ENCODE results near the gene ATP6V0D1. TPM values are rescaled to one million over a fixed set of nuclear protein-coding genes. Genes with fewer than 3 reads are reported as not detected.
A peak's percentile ranks its signal among the peaks of the same experiment; 100 is the strongest.

ATP6V0D1 gene
- total RNA-seq, 6 donors from 2014 or later = 69.1 to 221 (median 147) TPM

DNA sequence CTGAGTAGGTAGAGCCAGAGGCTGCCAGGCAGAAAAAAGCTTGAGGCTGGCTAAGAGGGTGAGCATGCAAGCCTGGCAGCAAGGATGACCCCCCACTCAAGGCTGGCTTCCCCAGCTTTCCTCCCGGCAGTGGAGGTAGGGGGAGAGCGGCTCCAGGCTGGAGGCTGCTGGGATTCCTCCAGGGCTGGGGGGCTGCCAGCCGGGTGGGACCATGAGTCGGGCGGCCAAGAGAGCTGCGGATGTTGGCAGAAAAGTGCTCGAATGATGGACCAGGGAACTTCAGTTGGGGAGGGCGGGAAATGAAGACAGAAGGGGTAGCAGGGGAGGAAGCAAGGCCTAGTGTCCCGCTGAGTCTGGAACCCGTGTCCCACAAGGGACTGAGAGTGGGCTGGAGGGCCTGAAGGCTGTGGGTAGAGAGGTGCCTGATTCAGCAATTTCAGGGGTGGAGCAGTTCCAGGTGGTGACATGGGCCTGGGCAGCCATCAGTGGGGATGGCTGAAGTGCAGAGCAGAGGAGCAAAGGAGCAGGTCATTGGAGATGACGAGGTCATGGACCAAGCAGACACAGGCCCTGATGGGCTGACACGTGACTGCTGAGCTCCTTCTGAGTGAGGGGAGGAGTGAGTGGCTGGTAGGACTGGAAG is 29.8 kb downstream of the ATP6V0D1 start:
- no peak for ATAC-seq (ENCODE audit: low FRiP score in 2 of 2)
- peaks cover 44 to 74% (median 66%) of the 10 kb centered on the region in 4 donors for H3K4me1 ChIP-seq
- TF ChIP-seq, protein P1, sequence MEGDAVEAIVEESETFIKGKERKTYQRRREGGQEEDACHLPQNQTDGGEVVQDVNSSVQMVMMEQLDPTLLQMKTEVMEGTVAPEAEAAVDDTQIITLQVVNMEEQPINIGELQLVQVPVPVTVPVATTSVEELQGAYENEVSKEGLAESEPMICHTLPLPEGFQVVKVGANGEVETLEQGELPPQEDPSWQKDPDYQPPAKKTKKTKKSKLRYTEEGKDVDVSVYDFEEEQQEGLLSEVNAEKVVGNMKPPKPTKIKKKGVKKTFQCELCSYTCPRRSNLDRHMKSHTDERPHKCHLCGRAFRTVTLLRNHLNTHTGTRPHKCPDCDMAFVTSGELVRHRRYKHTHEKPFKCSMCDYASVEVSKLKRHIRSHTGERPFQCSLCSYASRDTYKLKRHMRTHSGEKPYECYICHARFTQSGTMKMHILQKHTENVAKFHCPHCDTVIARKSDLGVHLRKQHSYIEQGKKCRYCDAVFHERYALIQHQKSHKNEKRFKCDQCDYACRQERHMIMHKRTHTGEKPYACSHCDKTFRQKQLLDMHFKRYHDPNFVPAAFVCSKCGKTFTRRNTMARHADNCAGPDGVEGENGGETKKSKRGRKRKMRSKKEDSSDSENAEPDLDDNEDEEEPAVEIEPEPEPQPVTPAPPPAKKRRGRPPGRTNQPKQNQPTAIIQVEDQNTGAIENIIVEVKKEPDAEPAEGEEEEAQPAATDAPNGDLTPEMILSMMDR (IDR thresholded peaks at IDR 0.05) = no peak
- no peaks in the 10 kb centered on the region for H3K9me3 ChIP-seq
- no peaks in the 10 kb centered on the region for H3K27me3 ChIP-seq
- 75 to 76% methylated on average over 12 of the region's 12 CpGs for WGBS, 2 donors
- H3K27ac ChIP-seq = peak overlapping the region in 3 of 4 donors; percentile 4 to 69 (median 7)
- H3K36me3 ChIP-seq = peaks cover 0 to 64% (median 38%) of the 10 kb centered on the region in 4 donors
- DNase-seq = peak in 1 of 2 donors; percentile 75
- no peak overlapping the region for H3K4me3 ChIP-seq

DNA sequence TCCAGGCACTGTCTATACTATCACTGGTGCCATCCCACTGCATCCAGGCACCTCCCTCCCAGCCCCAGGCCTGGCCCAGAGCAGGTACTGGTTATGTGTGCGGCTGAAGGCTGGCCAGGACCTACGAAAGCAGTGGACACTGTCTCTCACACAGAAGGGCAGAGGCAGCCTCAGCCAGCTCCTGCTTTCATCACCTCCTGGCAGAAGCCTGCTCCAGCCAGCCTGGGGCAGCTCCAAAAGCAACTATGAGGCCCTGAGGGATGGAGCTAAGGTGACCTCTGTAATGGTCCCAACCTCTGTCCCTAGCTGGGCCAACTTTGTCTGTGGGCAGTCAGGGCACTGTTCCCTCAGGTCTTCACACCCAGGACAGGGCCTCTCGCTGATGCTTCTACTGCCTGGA is 31.2 kb downstream of the ATP6V0D1 start:
- ATAC-seq (ENCODE audit: low FRiP score in 2 of 2) (no peak), DNase-seq (no peak)
- H3K4me1 ChIP-seq = peaks cover 56 to 83% (median 72%) of the 10 kb centered on the region in 4 donors
- H3K4me3 ChIP-seq = no peak overlapping the region
- H3K27me3 ChIP-seq = no peaks in the 10 kb centered on the region
- H3K27ac ChIP-seq = peak overlapping the region in 2 of 4 donors; percentile 53 to 58
- peaks cover 0 to 65% (median 43%) of the 10 kb centered on the region in 4 donors for H3K36me3 ChIP-seq
- H3K9me3 ChIP-seq = no peaks in the 10 kb centered on the region
- TF ChIP-seq POLR2A (IDR thresholded peaks at IDR 0.05) = no peak
- TF ChIP-seq POLR2AphosphoS5 (IDR thresholded peaks at IDR 0.05) = no peak
- TF ChIP-seq EP300 (IDR thresholded peaks at IDR 0.05) = no peak
- TF ChIP-seq, protein P1 (IDR thresholded peaks at IDR 0.05) = no peak
- 71 to 85% methylated on average over 3 of the region's 3 CpGs for WGBS, 2 donors

- Histone ChIP-seq H3K27me3 (no peaks in the 10 kb centered on the region), H3K9me3 (no peaks in the 10 kb centered on the region), H3K36me3 (peaks cover 0 to 69% (median 45%) of the 10 kb centered on the region in 4 donors), H3K4me3 (no peak overlapping the region), H3K4me1 (peaks cover 56 to 87% (median 72%) of the 10 kb centered on the region in 4 donors), H3K27ac (peak overlapping the region in 2 of 4 donors; percentile 53 to 58)
- TF ChIP-seq POLR2AphosphoS5 (IDR thresholded peaks at IDR 0.05) (peak in 1 of 2 donors; percentile 34), POLR2A (IDR thresholded peaks at IDR 0.05) (no peak)
- ATAC-seq (ENCODE audit: low FRiP score in 2 of 2) (no peak), DNase-seq (peak in 1 of 2 donors; percentile 70)
- WGBS, 2 donors = 50 to 83% methylated on average over 2 of the region's 2 CpGs
Measured at GRCh38 chr16:67449336-67449735, 31.6 kb downstream of the ATP6V0D1 start.

- H3K4me1 ChIP-seq = peaks cover 56 to 88% (median 74%) of the 10 kb centered on the region in 4 donors
- H3K36me3 ChIP-seq = peaks cover 0 to 75% (median 48%) of the 10 kb centered on the region in 4 donors
- ATAC-seq (ENCODE audit: low FRiP score in 2 of 2) (no peak), DNase-seq (no peak)
- WGBS, 2 donors = 97 to 98% methylated on average over 5 of the region's 5 CpGs
- H3K27ac ChIP-seq = peak overlapping the region in 1 of 4 donors; percentile 58
- H3K27me3 ChIP-seq = no peaks in the 10 kb centered on the region
- TF ChIP-seq, protein P1 (IDR thresholded peaks at IDR 0.05) = no peak
- TF ChIP-seq POLR2AphosphoS5 (IDR thresholded peaks at IDR 0.05) (no peak), POLR2A (IDR thresholded peaks at IDR 0.05) (no peak), EP300 (IDR thresholded peaks at IDR 0.05) (no peak)
- no peak overlapping the region for H3K4me3 ChIP-seq
- H3K9me3 ChIP-seq = no peaks in the 10 kb centered on the region
Measured at GRCh38 chr16:67448580-67448979, 32.4 kb downstream of the ATP6V0D1 start.

DNA sequence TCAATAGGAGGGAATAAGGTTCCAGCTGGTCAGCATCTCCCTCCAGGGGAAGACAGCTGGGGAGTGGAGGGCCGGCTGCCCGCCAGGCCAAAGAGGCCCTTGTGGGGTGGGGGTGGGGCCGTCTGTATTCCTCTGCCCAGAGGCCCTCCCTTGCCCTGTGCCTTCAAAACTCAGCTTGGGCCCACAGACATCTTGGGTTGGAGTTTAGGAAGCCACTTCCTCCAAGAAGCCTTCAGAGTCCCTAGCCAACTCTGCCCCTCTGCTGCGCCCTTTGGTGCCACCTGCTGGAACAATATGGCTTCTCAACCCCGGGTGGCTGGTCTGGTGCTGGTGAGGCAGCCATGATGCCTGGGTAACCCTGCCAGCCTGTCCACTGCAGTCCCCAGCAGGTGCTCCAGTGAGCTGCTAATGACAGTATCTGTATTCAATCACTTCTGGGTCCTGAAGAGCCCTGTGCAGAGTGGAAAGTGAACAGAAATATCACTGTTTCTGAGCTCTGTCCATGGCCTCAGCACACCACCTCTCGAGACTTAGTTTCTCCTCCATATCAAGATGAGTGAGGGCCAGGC is 33.4 kb downstream of the ATP6V0D1 start:
- Histone ChIP-seq H3K4me3 (no peak overlapping the region), H3K9me3 (no peaks in the 10 kb centered on the region), H3K36me3 (peaks cover 0 to 75% (median 49%) of the 10 kb centered on the region in 4 donors), H3K27me3 (no peaks in the 10 kb centered on the region), H3K27ac (peak overlapping the region in 3 of 4 donors; percentile 27 to 61 (median 57)), H3K4me1 (peaks cover 59 to 88% (median 76%) of the 10 kb centered on the region in 4 donors)
- ATAC-seq (ENCODE audit: low FRiP score in 2 of 2) (peak; percentile 4 to 42), DNase-seq (peak; percentile 44 to 82)
- WGBS, 2 donors = 77% methylated on average over 6 of the region's 6 CpGs; no CpG with 5 or more reads in 1 of the 2 donors
- peak in 1 of 2 donors; percentile 28 for TF ChIP-seq POLR2AphosphoS5 (IDR thresholded peaks at IDR 0.05)
- TF ChIP-seq, protein P1 (IDR thresholded peaks at IDR 0.05) = peak in 5 of 6 experiments; percentile 25 to 42 (median 35)
- no peak for TF ChIP-seq EP300 (IDR thresholded peaks at IDR 0.05)

All from upper lobe of left lung (tissue), 6 donors.